Caco-2 (cell line): ENCODE data around the gene HOXB9. TPM values are rescaled to one million over a fixed set of nuclear protein-coding genes. Genes with fewer than 3 reads are reported as not detected.

Experiments used
- BruUV-seq: library from RNA; stranded (reverse); fragments of 400-500 nt; replicated peaks from 2 replicates; lab custom pipeline; 2021; lab: Mats Ljungman, UMichigan
- CTCF ChIA-PET: fragments of 300-600 bp; sonication (Branson Sonifier 250); formaldehyde crosslinking; loops from one replicate; lab custom pipeline; 2022; ENCODE audit warnings: antibody characterized with exemption; lab: Charles Lee
- POLR2A ChIA-PET: fragments of 300-600 bp; sonication (Branson Sonifier 250); formaldehyde crosslinking; loops from one replicate; lab custom pipeline; 2022; ENCODE audit warnings: antibody characterized with exemption; lab: Charles Lee
- DNase-seq, 2 experiments: peaks; one replicate each; pipeline versions ENCODE4 v3.0.0 to v3.0.0-alpha.2; 2020 to 2022
- H3K27me3 ChIP-seq: replicated peaks from 2 replicates; pipeline ENCODE4 v1.6.0; 2011; ENCODE audit warnings: low read length; ENCODE audit not compliant: control insufficient read depth, insufficient read depth
- H3K36me3 ChIP-seq: 2 replicates; pipeline ENCODE4 v1.5.1; 2011; ENCODE audit warnings: low read length; ENCODE audit not compliant: control insufficient read depth, insufficient read depth
- H3K4me1 ChIP-seq: fragments of 250-450 bp; sonication (Bioruptor Pico); 2 replicates; pipeline ENCODE4 v1.5.1; 2020; ENCODE audit warnings: mild to moderate bottlenecking
- H3K4me3 ChIP-seq: 2 replicates; pipeline ENCODE4 v1.5.1; 2011; ENCODE audit warnings: low read depth, mild to moderate bottlenecking, control low read depth, low read length
- H3K9me3 ChIP-seq: fragments of 250-450 bp; sonication (Bioruptor Pico); 2 replicates; pipeline ENCODE4 v1.5.1; 2020; ENCODE audit warnings: mild to moderate bottlenecking, moderate library complexity
- H3K27ac Mint-ChIP-seq: one replicate; pipeline ENCODE4 v1.8.0; 2022; ENCODE audit warnings: mixed read lengths; ENCODE audit not compliant: unreplicated experiment
- H3K27me3 Mint-ChIP-seq: one replicate; pipeline ENCODE4 v1.8.0; 2022; ENCODE audit warnings: mixed read lengths; ENCODE audit not compliant: insufficient read depth, unreplicated experiment
- H3K36me3 Mint-ChIP-seq: one replicate; pipeline ENCODE4 v1.8.0; 2022; ENCODE audit warnings: mild to moderate bottlenecking, mixed read lengths; ENCODE audit not compliant: insufficient read depth, unreplicated experiment
- H3K4me1 Mint-ChIP-seq: one replicate; pipeline ENCODE4 v1.8.0; 2022; ENCODE audit warnings: low read depth, mixed read lengths; ENCODE audit not compliant: unreplicated experiment
- H3K4me3 Mint-ChIP-seq: one replicate; pipeline ENCODE4 v1.8.0; 2022; ENCODE audit warnings: mild to moderate bottlenecking, moderate library complexity, mixed read lengths; ENCODE audit not compliant: unreplicated experiment
- H3K9me3 Mint-ChIP-seq: one replicate; pipeline ENCODE4 v1.8.0; 2022; ENCODE audit warnings: mixed read lengths; ENCODE audit not compliant: unreplicated experiment
- intact Hi-C: fragments of 100-400 bp; cut with micrococcal nuclease; formaldehyde crosslinking; loops from one replicate; pipeline ENCODE4 v1.10.0; 2022; ENCODE audit not compliant: unreplicated experiment
- total RNA-seq: library from RNA; stranded (reverse); gene quantifications from 2 replicates; pipeline ENCODE4 v1.2.3, GENCODE V29; 2022
- TF ChIP-seq, protein P1 (sequence below), 2 experiments: fragments of 200-600 bp in 1 of 2; IDR thresholded peaks; 1 replicate in 1 of 2; 2 replicates in 1 of 2; pipeline versions ENCODE4 v1.5.1 to v1.8.0; 2011 to 2022; ENCODE audit warnings: antibody characterized with exemption in 1 of 2, control low read depth in 1 of 2, inconsistent platforms in 1 of 2, low read depth in 1 of 2, low read length in 1 of 2, mild to moderate bottlenecking in 1 of 2, moderate library complexity in 1 of 2; ENCODE audit not compliant: insufficient read depth in 1 of 2, severe bottlenecking in 1 of 2, unreplicated experiment in 1 of 2

HOXB9 gene
- total RNA-seq, 1 experiment from 2014 or later: 4.5 TPM

DNA sequence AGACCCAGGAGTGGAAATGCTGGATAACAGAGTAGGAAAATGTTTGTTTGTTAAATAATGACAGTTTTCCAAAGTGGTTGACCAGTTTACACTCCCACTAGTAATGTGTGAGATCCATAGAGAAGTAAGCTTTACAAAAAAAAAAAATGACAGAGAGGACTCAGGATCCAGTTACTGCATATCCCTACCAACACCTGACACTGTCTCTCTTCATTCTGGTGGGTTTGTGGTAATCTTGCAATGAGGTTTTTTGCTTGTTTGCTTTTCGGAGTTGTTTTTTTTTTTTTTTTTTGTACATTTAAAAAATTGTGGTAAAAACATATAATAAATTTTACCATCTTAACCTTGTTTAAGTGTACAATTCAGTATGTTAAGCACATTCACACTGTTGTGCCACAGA is 23.6 kb upstream of the HOXB9 start:
- H3K27me3 Mint-ChIP-seq: peaks cover 24% of the 10 kb centered on the region
- no peaks in the 10 kb centered on the region for H3K9me3 ChIP-seq
- no peak for DNase-seq
- no peak overlapping the region for H3K27ac Mint-ChIP-seq
- TF ChIP-seq, protein P1, sequence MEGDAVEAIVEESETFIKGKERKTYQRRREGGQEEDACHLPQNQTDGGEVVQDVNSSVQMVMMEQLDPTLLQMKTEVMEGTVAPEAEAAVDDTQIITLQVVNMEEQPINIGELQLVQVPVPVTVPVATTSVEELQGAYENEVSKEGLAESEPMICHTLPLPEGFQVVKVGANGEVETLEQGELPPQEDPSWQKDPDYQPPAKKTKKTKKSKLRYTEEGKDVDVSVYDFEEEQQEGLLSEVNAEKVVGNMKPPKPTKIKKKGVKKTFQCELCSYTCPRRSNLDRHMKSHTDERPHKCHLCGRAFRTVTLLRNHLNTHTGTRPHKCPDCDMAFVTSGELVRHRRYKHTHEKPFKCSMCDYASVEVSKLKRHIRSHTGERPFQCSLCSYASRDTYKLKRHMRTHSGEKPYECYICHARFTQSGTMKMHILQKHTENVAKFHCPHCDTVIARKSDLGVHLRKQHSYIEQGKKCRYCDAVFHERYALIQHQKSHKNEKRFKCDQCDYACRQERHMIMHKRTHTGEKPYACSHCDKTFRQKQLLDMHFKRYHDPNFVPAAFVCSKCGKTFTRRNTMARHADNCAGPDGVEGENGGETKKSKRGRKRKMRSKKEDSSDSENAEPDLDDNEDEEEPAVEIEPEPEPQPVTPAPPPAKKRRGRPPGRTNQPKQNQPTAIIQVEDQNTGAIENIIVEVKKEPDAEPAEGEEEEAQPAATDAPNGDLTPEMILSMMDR (IDR thresholded peaks at IDR 0.05; ENCODE audit: insufficient read depth in 1 of 2, low read depth in 1 of 2, low read length in 1 of 2, severe bottlenecking in 1 of 2, unreplicated experiment in 1 of 2): no peak
- H3K36me3 Mint-ChIP-seq: no peaks in the 10 kb centered on the region
- H3K9me3 Mint-ChIP-seq: no peaks in the 10 kb centered on the region
- no peaks in the 10 kb centered on the region for H3K36me3 ChIP-seq
- ChIA-PET POLR2A (interaction anchor here (0.5 to 0.6 kb wide), 2 partner anchors 23 to 25 kb away, joined by 4 to 8 read pairs; partner anchors contain the start of gene HOXB9), CTCF (no interaction called here)
- no TSS peak for BruUV-seq
- no peak overlapping the region for H3K4me3 ChIP-seq
- intact Hi-C loops: no loop called here
- H3K27me3 ChIP-seq: no peaks in the 10 kb centered on the region
- H3K4me1 Mint-ChIP-seq: peaks cover 7% of the 10 kb centered on the region
- H3K4me3 Mint-ChIP-seq: no peak overlapping the region
- H3K4me1 ChIP-seq: peaks cover 9% of the 10 kb centered on the region; the same call in 1 of the 2 replicates

GRCh38 chr17:48647963-48648245 is 21.7 kb upstream of the HOXB9 start:
- Mint-ChIP-seq H3K9me3 (no peaks in the 10 kb centered on the region), H3K4me3 (peak overlapping the region; percentile 77), H3K36me3 (no peaks in the 10 kb centered on the region), H3K27ac (no peak overlapping the region), H3K4me1 (peaks cover 7% of the 10 kb centered on the region), H3K27me3 (peaks cover 26% of the 10 kb centered on the region)
- no peaks in the 10 kb centered on the region for H3K36me3 ChIP-seq
- no peaks in the 10 kb centered on the region for H3K9me3 ChIP-seq
- peaks cover 9% of the 10 kb centered on the region; the same call in 1 of the 2 replicates for H3K4me1 ChIP-seq
- DNase-seq: no peak
- intact Hi-C loops: loop anchor here (2.0 kb wide), 1 partner anchor 21 kb away; the partner anchor contains the start of gene HOXB9
- ChIA-PET POLR2A (no interaction called here), CTCF (interaction anchor here (1.0 kb wide), 1 partner anchor 31 kb away, joined by 3 read pairs; no protein-coding TSS in a partner anchor)
- H3K27me3 ChIP-seq: no peaks in the 10 kb centered on the region
- no TSS peak for BruUV-seq
- TF ChIP-seq, protein P1 (IDR thresholded peaks at IDR 0.05; ENCODE audit: insufficient read depth in 1 of 2, low read depth in 1 of 2, low read length in 1 of 2, severe bottlenecking in 1 of 2, unreplicated experiment in 1 of 2): no peak
- peak overlapping the region; percentile 30 for H3K4me3 ChIP-seq

DNA sequence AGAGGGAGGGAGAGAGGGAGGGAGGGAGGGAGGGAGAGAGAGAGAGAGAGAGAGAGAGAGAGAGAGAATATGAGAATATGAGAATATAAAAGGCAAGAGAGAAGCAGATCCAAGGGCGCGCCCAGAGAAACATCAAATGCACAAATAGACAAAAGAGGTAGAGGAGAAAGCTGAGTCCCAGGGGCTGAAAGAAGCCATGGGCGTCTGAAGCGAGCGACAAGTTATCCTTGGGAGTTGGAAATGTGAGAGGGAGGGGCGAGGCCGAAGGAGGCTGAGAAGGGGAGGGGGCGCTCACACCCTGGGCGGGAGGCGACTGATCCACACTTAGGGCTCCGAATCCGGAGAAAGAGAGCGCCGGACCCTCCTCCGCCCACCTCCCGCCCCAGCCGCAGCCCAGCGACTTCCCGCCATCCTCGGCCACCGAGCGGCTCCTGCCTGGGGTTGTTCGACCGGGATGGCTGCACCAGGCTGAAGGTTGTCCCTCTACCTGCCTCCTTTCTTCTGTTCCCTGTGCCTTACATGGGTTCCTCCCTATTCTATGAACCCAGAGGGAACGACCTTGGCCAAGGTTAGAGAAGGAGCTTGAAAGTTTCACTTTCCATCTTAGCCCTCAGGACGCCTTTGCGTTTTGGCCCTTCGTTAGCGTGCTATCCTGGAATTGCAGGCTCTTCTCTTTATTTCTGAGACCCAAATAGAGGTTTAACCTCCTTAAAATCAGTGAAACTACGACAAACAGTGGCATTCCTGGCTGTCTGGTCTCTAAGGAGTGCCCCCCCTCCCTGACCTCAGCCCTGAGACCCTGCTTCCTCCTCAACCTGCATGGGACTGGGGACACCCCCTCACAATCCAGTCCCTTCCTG is 21.2 kb upstream of the HOXB9 start:
- intact Hi-C loops: loop anchor here (2.0 kb wide), 1 partner anchor 21 kb away; the partner anchor contains the start of gene HOXB9
- TF ChIP-seq, protein P1 (IDR thresholded peaks at IDR 0.05; ENCODE audit: insufficient read depth in 1 of 2, low read depth in 1 of 2, low read length in 1 of 2, severe bottlenecking in 1 of 2, unreplicated experiment in 1 of 2): no peak
- ChIA-PET POLR2A (interaction anchor here (0.7 kb wide), 2 partner anchors 134 to 146 kb away, joined by 5 read pairs; no protein-coding TSS in a partner anchor), CTCF (interaction anchor here (0.7 to 1.0 kb wide), 2 partner anchors 22 to 31 kb away, joined by 3 to 5 read pairs; no protein-coding TSS in a partner anchor)
- Histone ChIP-seq H3K36me3 (no peaks in the 10 kb centered on the region), H3K4me3 (peak overlapping the region; percentile 30), H3K9me3 (no peaks in the 10 kb centered on the region), H3K27me3 (no peaks in the 10 kb centered on the region), H3K4me1 (peaks cover 9% of the 10 kb centered on the region; the same call in 1 of the 2 replicates)
- Mint-ChIP-seq H3K27ac (peak overlapping the region; percentile 28), H3K4me1 (peaks cover 7% of the 10 kb centered on the region), H3K36me3 (no peaks in the 10 kb centered on the region), H3K9me3 (no peaks in the 10 kb centered on the region), H3K27me3 (peaks cover 24% of the 10 kb centered on the region), H3K4me3 (peak overlapping the region; percentile 77)
- DNase-seq: peak; percentile 70 to 73
- BruUV-seq: TSS peak; percentile 58
